Hepatocyte (in vitro differentiated cells): ENCODE data around the gene NUDT17. TPM values are rescaled to one million over a fixed set of nuclear protein-coding genes. Genes with fewer than 3 reads are reported as not detected.
A peak's percentile ranks its signal among the peaks of the same experiment; 100 is the strongest.

ENCODE experiments used
- DNase-seq: peaks from one replicate; pipeline ENCODE4 v3.0.0-alpha.2; 2016; ENCODE audit warnings: low spot score
- H2AFZ ChIP-seq: fragments of 200-600 bp; sonication (generic); 2 replicates; pipeline ENCODE4 v1.6.0; 2016; ENCODE audit warnings: antibody characterized with exemption, mild to moderate bottlenecking
- H3K27ac ChIP-seq: fragments of 200-600 bp; sonication (generic); 2 replicates; pipeline ENCODE4 v1.5.1; 2016; ENCODE audit warnings: mild to moderate bottlenecking
- H3K27me3 ChIP-seq: fragments of 200-600 bp; sonication (generic); 2 replicates; pipeline ENCODE4 v1.6.1; 2016
- H3K36me3 ChIP-seq: fragments of 200-600 bp; sonication (generic); replicated peaks from 2 replicates; pipeline ENCODE4 v1.5.1; 2016; ENCODE audit warnings: low read depth; ENCODE audit not compliant: insufficient read depth
- H3K4me1 ChIP-seq: fragments of 200-600 bp; sonication (generic); 2 replicates; pipeline ENCODE4 v1.5.1; 2016; ENCODE audit warnings: mild to moderate bottlenecking, moderate library complexity; ENCODE audit not compliant: insufficient read depth
- H3K4me2 ChIP-seq: fragments of 200-600 bp; sonication (generic); 2 replicates; pipeline ENCODE4 v1.6.0; 2016
- H3K4me3 ChIP-seq: fragments of 200-600 bp; sonication (generic); 2 replicates; pipeline ENCODE4 v1.5.1; 2016; ENCODE audit warnings: mild to moderate bottlenecking
- H3K79me2 ChIP-seq: fragments of 200-600 bp; sonication (generic); 2 replicates; pipeline ENCODE4 v1.6.0; 2017; ENCODE audit warnings: mild to moderate bottlenecking
- H3K9me2 ChIP-seq: fragments of 200-600 bp; sonication (generic); replicated peaks from 2 replicates; pipeline ENCODE4 v1.6.0; 2017; ENCODE audit warnings: mild to moderate bottlenecking; ENCODE audit not compliant: insufficient read depth
- H3K9me3 ChIP-seq: fragments of 200-600 bp; sonication (generic); 2 replicates; pipeline ENCODE4 v1.5.1; 2016; ENCODE audit warnings: low read depth, mild to moderate bottlenecking
- H4K20me1 ChIP-seq: fragments of 200-600 bp; sonication (generic); 2 replicates; pipeline ENCODE4 v1.6.0; 2016; ENCODE audit warnings: mild to moderate bottlenecking; ENCODE audit not compliant: insufficient read depth, poor library complexity, severe bottlenecking
- EZH2 ChIP-seq: fragments of 200-600 bp; sonication (generic); IDR thresholded peaks from 2 replicates; pipeline ENCODE4 v1.6.1; 2016; ENCODE audit warnings: antibody characterized with exemption, mild to moderate bottlenecking, borderline replicate concordance
- EZH2phosphoT487 ChIP-seq: fragments of 200-600 bp; sonication (generic); IDR thresholded peaks from one replicate; pipeline ENCODE4 v1.6.1; 2018; ENCODE audit warnings: antibody characterized with exemption, mild to moderate bottlenecking, low read depth, moderate library complexity; ENCODE audit not compliant: unreplicated experiment, severe bottlenecking
- WGBS: methylation state at CpG from one replicate; pipeline ENCODE4 v1.1.6; 2016; ENCODE audit warnings: low lambda C conversion rate; ENCODE audit errors: missing lambda C conversion rate; 5-methylcytosine and 5-hydroxymethylcytosine counted together
- polyA plus RNA-seq: library from polyadenylated mRNA; unstranded; fragments of >200 nt; fragmentation: Nextera tagmentation; extraction: Ambion mirVana; gene quantifications from 2 replicates; pipeline ENCODE4 v1.2.1, GENCODE V29; 2016
- total RNA-seq: library from RNA; depleted of rRNA; stranded (reverse); fragments of >200 nt; gene quantifications from 2 replicates; pipeline ENCODE4 v1.2.3, GENCODE V29; 2014
- TF ChIP-seq, protein P1 (sequence below): fragments of 200-600 bp; sonication (generic); IDR thresholded peaks from 2 replicates; pipeline ENCODE4 v1.5.1; 2016; ENCODE audit warnings: antibody characterized with exemption, mild to moderate bottlenecking; ENCODE audit not compliant: poor library complexity

The NUDT17 gene
- total and polyA plus RNA-seq, 2 experiments from 2014 or later: 1.3 to 5.2 TPM

DNA sequence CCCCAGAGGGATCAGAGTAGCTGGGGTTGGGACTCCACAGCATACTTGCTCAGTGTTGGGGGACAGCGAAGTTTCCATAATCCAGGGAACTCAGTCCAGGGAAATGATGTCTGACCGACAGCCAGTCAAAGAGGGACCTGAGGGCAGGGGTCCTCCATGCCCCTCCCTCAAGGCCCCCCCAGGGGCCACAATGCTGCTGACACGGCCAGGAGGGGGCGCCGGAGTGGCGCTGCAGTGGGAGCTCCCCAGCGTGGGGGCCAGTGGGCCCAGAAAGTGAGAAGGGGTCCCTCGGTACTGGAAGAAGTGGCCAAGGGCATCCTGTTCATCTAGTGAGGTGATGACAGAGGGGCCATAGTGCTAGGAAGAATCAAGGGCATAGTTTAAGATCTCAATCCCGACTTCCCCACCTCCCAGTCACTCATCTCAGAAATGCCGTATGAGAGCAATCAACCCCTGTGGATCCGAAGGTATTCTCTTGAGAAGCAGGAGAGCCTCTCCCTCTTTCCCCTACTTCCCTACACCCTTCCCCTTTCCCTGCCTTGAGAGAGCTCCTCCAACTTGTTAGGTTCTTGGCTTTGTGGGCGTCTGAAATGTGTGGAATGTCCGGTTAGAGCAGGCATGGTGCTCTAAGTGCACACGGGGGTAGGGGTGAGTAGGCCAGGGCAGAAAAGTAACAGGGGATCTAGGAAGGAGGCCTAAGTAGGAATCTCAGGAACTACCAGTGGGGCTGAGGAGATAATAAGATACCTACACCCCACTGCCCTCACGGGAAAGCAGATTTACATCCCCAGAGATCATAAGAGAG lies 4.1 kb downstream of the NUDT17 start:
- WGBS: 77% methylated on average over 10 of the region's 15 CpGs
- Histone ChIP-seq H4K20me1 (no peaks in the 10 kb centered on the region), H2AFZ (no peak overlapping the region), H3K9me2 (no peaks in the 10 kb centered on the region), H3K4me1 (peaks cover 5% of the 10 kb centered on the region), H3K4me3 (no peak overlapping the region), H3K79me2 (no peaks in the 10 kb centered on the region), H3K4me2 (no peak overlapping the region), H3K27me3 (no peaks in the 10 kb centered on the region), H3K9me3 (no peaks in the 10 kb centered on the region), H3K36me3 (no peaks in the 10 kb centered on the region), H3K27ac (no peak overlapping the region)
- no peak for DNase-seq
- no peak for TF ChIP-seq EZH2phosphoT487
- TF ChIP-seq, protein P1, sequence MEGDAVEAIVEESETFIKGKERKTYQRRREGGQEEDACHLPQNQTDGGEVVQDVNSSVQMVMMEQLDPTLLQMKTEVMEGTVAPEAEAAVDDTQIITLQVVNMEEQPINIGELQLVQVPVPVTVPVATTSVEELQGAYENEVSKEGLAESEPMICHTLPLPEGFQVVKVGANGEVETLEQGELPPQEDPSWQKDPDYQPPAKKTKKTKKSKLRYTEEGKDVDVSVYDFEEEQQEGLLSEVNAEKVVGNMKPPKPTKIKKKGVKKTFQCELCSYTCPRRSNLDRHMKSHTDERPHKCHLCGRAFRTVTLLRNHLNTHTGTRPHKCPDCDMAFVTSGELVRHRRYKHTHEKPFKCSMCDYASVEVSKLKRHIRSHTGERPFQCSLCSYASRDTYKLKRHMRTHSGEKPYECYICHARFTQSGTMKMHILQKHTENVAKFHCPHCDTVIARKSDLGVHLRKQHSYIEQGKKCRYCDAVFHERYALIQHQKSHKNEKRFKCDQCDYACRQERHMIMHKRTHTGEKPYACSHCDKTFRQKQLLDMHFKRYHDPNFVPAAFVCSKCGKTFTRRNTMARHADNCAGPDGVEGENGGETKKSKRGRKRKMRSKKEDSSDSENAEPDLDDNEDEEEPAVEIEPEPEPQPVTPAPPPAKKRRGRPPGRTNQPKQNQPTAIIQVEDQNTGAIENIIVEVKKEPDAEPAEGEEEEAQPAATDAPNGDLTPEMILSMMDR: peak; percentile 25
- TF ChIP-seq EZH2: no peak

DNA sequence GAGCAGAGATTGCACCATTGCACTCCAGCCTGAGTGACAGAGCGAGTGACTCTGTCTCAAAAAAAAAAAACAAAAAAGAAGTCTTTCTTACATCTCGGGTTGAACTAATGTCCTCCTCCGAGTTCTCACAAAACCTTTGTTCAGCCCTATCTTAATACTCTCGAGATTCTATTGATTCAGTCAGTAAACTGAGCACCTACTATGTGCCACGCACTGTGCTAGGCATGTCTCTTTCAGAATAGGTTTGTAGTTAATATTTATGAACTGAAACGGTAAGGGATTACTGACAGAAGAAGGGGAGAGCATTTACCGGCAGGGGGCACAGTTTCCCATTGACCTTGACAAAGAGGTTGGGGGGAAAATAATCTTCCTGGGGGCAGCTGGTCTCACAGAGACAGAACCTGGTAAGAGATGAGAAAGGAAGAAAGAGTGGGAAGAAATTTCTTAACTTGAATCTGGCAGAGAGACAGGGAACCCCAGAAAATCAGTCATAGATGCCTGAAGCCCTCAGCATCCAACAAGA lies 10.1 kb downstream of the NUDT17 start:
- Histone ChIP-seq H4K20me1 (peaks cover 6% of the 10 kb centered on the region), H3K4me1 (peaks cover 5% of the 10 kb centered on the region), H3K36me3 (no peaks in the 10 kb centered on the region), H3K27ac (no peak overlapping the region), H3K27me3 (no peaks in the 10 kb centered on the region), H2AFZ (no peak overlapping the region), H3K4me2 (no peak overlapping the region), H3K4me3 (no peak overlapping the region), H3K79me2 (peaks cover 16% of the 10 kb centered on the region), H3K9me2 (no peaks in the 10 kb centered on the region), H3K9me3 (no peaks in the 10 kb centered on the region)
- WGBS: 94% methylated on average over 7 of the region's 7 CpGs
- no peak for DNase-seq
- TF ChIP-seq EZH2phosphoT487 (no peak), EZH2 (no peak)
- TF ChIP-seq, protein P1: no peak

DNA sequence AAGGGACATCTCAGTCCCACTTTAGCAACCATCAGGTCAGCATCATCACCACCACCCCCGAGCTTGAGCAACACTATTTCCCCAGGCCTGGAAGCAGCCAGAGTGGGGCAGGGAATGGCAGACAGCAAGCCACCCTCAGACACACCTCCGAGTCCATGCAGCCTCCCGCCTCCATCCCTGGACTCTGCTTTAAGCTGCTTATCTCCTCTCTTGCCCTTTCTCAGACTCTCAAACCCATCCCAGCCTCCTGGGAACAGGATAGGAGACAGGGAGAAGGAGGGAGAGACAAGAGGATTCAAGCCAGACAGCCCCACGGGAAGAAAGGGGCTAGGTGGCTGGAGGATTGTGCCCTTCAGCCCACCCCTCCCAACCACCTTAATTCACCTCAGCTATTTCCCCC lies 11.7 kb downstream of the NUDT17 start:
- Histone ChIP-seq H2AFZ (no peak overlapping the region), H3K4me1 (peaks cover 5% of the 10 kb centered on the region), H3K4me3 (no peak overlapping the region), H3K36me3 (no peaks in the 10 kb centered on the region), H3K27me3 (no peaks in the 10 kb centered on the region), H3K9me2 (no peaks in the 10 kb centered on the region), H3K4me2 (peak overlapping the region; percentile 81), H3K27ac (no peak overlapping the region), H3K9me3 (no peaks in the 10 kb centered on the region), H4K20me1 (peaks cover 6% of the 10 kb centered on the region), H3K79me2 (peaks cover 16% of the 10 kb centered on the region)
- no peak for DNase-seq
- 87% methylated on average over 4 of the region's 4 CpGs for WGBS
- TF ChIP-seq EZH2phosphoT487: no peak
- TF ChIP-seq EZH2: no peak
- TF ChIP-seq, protein P1: no peak
